Heart left ventricle (tissue), 13 donors: ENCODE data around the gene PI4KA.

Experiments used
- CTCF ChIP-seq, 12 donors: fragments of 200-600 bp; sonication (generic) in 4 of 12; IDR thresholded peaks; one replicate each; pipeline versions ENCODE4 v1.5.0 to v1.8.0; 2018 to 2022; ENCODE audit warnings: antibody characterized with exemption in 12 of 12, mild to moderate bottlenecking in 5 of 12
- POLR2A ChIP-seq, 2 donors: fragments of 450-650 bp; IDR thresholded peaks; one replicate each; pipeline ENCODE4 v1.6.1; 2017; ENCODE audit warnings: antibody characterized with exemption in 2 of 2, mild to moderate bottlenecking in 2 of 2, moderate library complexity in 2 of 2
- donor health status: ischemic (EF 13 %, LVEDD 7.1; RV severe dilation, severe dysfunction).
- donor health status: DM: no; HTN: yes; CAD: no.
- donor health status: DM: no; HTN: no; CAD: no.
- donor health status: ischemic (EF 25% LVEDD 6.9; RV normal size, moderate dysfunction).
- donor health status: ischemic (EF 25% LVEDD 5.7; RV mildly dilated, moderate dysfunction).
- donor health status: ischemic (EF 35%, LVEDD 5.7; RV mildly dilated, moderate dysfunction).
- donor health status: nonischemic (EF 11% LVEDD 7.7; RV severe dilation, severe dysfunction).
- donor health status: DM: yes; HTN: yes; CAD: no.
- donor health status: PGD.
- donor health status: ischemic (EF 29% LVEDD 5.4; RV normal size, mild dysfunction).
- donor health status: nonischemic (EF 23%, LVEDD 6.1; RV moderate dilation, normal function).

- TF ChIP-seq CTCF (IDR thresholded peaks at IDR 0.05) (no peak), POLR2A (IDR thresholded peaks at IDR 0.05) (no peak)
Observed at GRCh38 chr22:20868025-20868962, 9.7 kb upstream of the PI4KA start.
